Measurements from ENCODE around the gene RASA4. TPM values are rescaled to one million over a fixed set of nuclear protein-coding genes. Genes with fewer than 3 reads are reported as not detected.
"Not testable (repeated sequence)": the region's sequence is repeated elsewhere in the genome, so short reads cannot be mapped to it uniquely, and the experiment has no call there.

RASA4 gene
- total and polyA plus RNA-seq, 2 donors (not counting 1 experiment from before 2014, with no cell fraction given): 32.0 to 49.3 TPM

GRCh38 chr7:102578486-102578885, 38.1 kb downstream of the RASA4 start:
- H3K4me3 Mint-ChIP-seq; ATAC-seq (ENCODE audit: low read depth); H3K27me3 Mint-ChIP-seq; POLR2A ChIA-PET; H3K9ac ChIP-seq (ENCODE audit: low read length); intact Hi-C loops (cut with micrococcal nuclease); H3K27me3 ChIP-seq (replicated peaks in 1 of 4; ENCODE audit: control extremely low read depth in 1 of 4, control insufficient read depth in 3 of 4, insufficient read depth in 4 of 4, low read length in 3 of 4); H3K9me3 ChIP-seq (ENCODE audit: control extremely low read depth in 1 of 3, control insufficient read depth in 2 of 3, insufficient read depth in 1 of 3, low read length in 2 of 3); H3K4me1 ChIP-seq (ENCODE audit: control insufficient read depth in 2 of 2, insufficient read depth in 2 of 2, low read length in 2 of 2); H3K4me2 ChIP-seq (replicated peaks; ENCODE audit: low read depth, low read length, poor library complexity, severe bottlenecking); H3K27ac Mint-ChIP-seq; CTCF ChIA-PET; H3K9me3 Mint-ChIP-seq (ENCODE audit: insufficient read depth); H3K4me3 ChIP-seq (ENCODE audit: control extremely low read depth in 1 of 5, extremely low read depth in 1 of 5, insufficient read depth in 1 of 5, low read depth in 2 of 5, low read length in 4 of 5); H3K36me3 ChIP-seq (replicated peaks in 1 of 2; ENCODE audit: control extremely low read depth in 1 of 2, control insufficient read depth in 1 of 2, extremely low read depth in 1 of 2, insufficient read depth in 2 of 2, low read length in 1 of 2); H2AFZ ChIP-seq (ENCODE audit: insufficient read depth, low read depth, low read length, poor library complexity, severe bottlenecking); H3K79me2 ChIP-seq (ENCODE audit: control insufficient read depth, insufficient read depth, low read length); H3K4me1 Mint-ChIP-seq; H4K20me1 ChIP-seq (ENCODE audit: control insufficient read depth, insufficient read depth, low read length, poor library complexity, severe bottlenecking); DNase-seq; H3K27ac ChIP-seq (ENCODE audit: low read length in 2 of 2): not testable (repeated sequence)
- WGBS (ENCODE audit: insufficient coverage): no CpG with 5 or more reads among the region's 5 CpGs

GRCh38 chr7:102577315-102578240, 39.0 kb downstream of the RASA4 start:
- CTCF ChIA-PET; H4K20me1 ChIP-seq (ENCODE audit: control insufficient read depth, insufficient read depth, low read length, poor library complexity, severe bottlenecking); intact Hi-C loops (cut with micrococcal nuclease); H3K9me3 ChIP-seq (ENCODE audit: control extremely low read depth in 1 of 3, control insufficient read depth in 2 of 3, insufficient read depth in 1 of 3, low read length in 2 of 3); H3K4me3 Mint-ChIP-seq; H3K27me3 ChIP-seq (replicated peaks in 1 of 4; ENCODE audit: control extremely low read depth in 1 of 4, control insufficient read depth in 3 of 4, insufficient read depth in 4 of 4, low read length in 3 of 4); H3K9ac ChIP-seq (ENCODE audit: low read length); H3K4me1 ChIP-seq (ENCODE audit: control insufficient read depth in 2 of 2, insufficient read depth in 2 of 2, low read length in 2 of 2); H3K9me3 Mint-ChIP-seq (ENCODE audit: insufficient read depth); H3K27me3 Mint-ChIP-seq; H3K27ac Mint-ChIP-seq; H3K4me2 ChIP-seq (replicated peaks; ENCODE audit: low read depth, low read length, poor library complexity, severe bottlenecking); H2AFZ ChIP-seq (ENCODE audit: insufficient read depth, low read depth, low read length, poor library complexity, severe bottlenecking); H3K27ac ChIP-seq (ENCODE audit: low read length in 2 of 2); H3K79me2 ChIP-seq (ENCODE audit: control insufficient read depth, insufficient read depth, low read length); ATAC-seq (ENCODE audit: low read depth); H3K36me3 ChIP-seq (replicated peaks in 1 of 2; ENCODE audit: control extremely low read depth in 1 of 2, control insufficient read depth in 1 of 2, extremely low read depth in 1 of 2, insufficient read depth in 2 of 2, low read length in 1 of 2); H3K4me1 Mint-ChIP-seq; H3K4me3 ChIP-seq (ENCODE audit: control extremely low read depth in 1 of 5, extremely low read depth in 1 of 5, insufficient read depth in 1 of 5, low read depth in 2 of 5, low read length in 4 of 5): not testable (repeated sequence)
- POLR2A ChIA-PET: interaction anchor here (0.6 kb wide), 1 partner anchor 472 kb away, joined by 3 read pairs; no protein-coding TSS in a partner anchor
- DNase-seq: peak; percentile 0
- 100% methylated on average over 2 of the region's 7 CpGs for WGBS (ENCODE audit: insufficient coverage)

- ATAC-seq (ENCODE audit: low read depth); H2AFZ ChIP-seq (ENCODE audit: insufficient read depth, low read depth, low read length, poor library complexity, severe bottlenecking); POLR2A ChIA-PET; CTCF ChIA-PET; H3K27ac Mint-ChIP-seq; H3K9me3 Mint-ChIP-seq (ENCODE audit: insufficient read depth); H3K4me1 ChIP-seq (ENCODE audit: control insufficient read depth in 2 of 2, insufficient read depth in 2 of 2, low read length in 2 of 2); H3K9ac ChIP-seq (ENCODE audit: low read length); H3K27me3 Mint-ChIP-seq; H3K27me3 ChIP-seq (replicated peaks in 1 of 4; ENCODE audit: control extremely low read depth in 1 of 4, control insufficient read depth in 3 of 4, insufficient read depth in 4 of 4, low read length in 3 of 4); H3K79me2 ChIP-seq (ENCODE audit: control insufficient read depth, insufficient read depth, low read length); H3K9me3 ChIP-seq (ENCODE audit: control extremely low read depth in 1 of 3, control insufficient read depth in 2 of 3, insufficient read depth in 1 of 3, low read length in 2 of 3); DNase-seq; H3K4me3 Mint-ChIP-seq; H3K4me3 ChIP-seq (ENCODE audit: control extremely low read depth in 1 of 5, extremely low read depth in 1 of 5, insufficient read depth in 1 of 5, low read depth in 2 of 5, low read length in 4 of 5); H3K27ac ChIP-seq (ENCODE audit: low read length in 2 of 2); intact Hi-C loops (cut with micrococcal nuclease); H3K4me1 Mint-ChIP-seq; H3K4me2 ChIP-seq (replicated peaks; ENCODE audit: low read depth, low read length, poor library complexity, severe bottlenecking); H4K20me1 ChIP-seq (ENCODE audit: control insufficient read depth, insufficient read depth, low read length, poor library complexity, severe bottlenecking); H3K36me3 ChIP-seq (replicated peaks in 1 of 2; ENCODE audit: control extremely low read depth in 1 of 2, control insufficient read depth in 1 of 2, extremely low read depth in 1 of 2, insufficient read depth in 2 of 2, low read length in 1 of 2): not testable (repeated sequence)
- WGBS (ENCODE audit: insufficient coverage): no CpG with 5 or more reads among the region's 3 CpGs
Observed at GRCh38 chr7:102576363-102576762, 40.2 kb downstream of the RASA4 start.

- H3K4me1 ChIP-seq (ENCODE audit: control insufficient read depth in 2 of 2, insufficient read depth in 2 of 2, low read length in 2 of 2); H3K27ac Mint-ChIP-seq; H3K27ac ChIP-seq (ENCODE audit: low read length in 2 of 2); ATAC-seq (ENCODE audit: low read depth); DNase-seq; intact Hi-C loops (cut with micrococcal nuclease); H4K20me1 ChIP-seq (ENCODE audit: control insufficient read depth, insufficient read depth, low read length, poor library complexity, severe bottlenecking); H3K36me3 ChIP-seq (replicated peaks in 1 of 2; ENCODE audit: control extremely low read depth in 1 of 2, control insufficient read depth in 1 of 2, extremely low read depth in 1 of 2, insufficient read depth in 2 of 2, low read length in 1 of 2); H3K4me3 ChIP-seq (ENCODE audit: control extremely low read depth in 1 of 5, extremely low read depth in 1 of 5, insufficient read depth in 1 of 5, low read depth in 2 of 5, low read length in 4 of 5); H3K4me1 Mint-ChIP-seq; H3K9ac ChIP-seq (ENCODE audit: low read length); H2AFZ ChIP-seq (ENCODE audit: insufficient read depth, low read depth, low read length, poor library complexity, severe bottlenecking); H3K27me3 ChIP-seq (replicated peaks in 1 of 4; ENCODE audit: control extremely low read depth in 1 of 4, control insufficient read depth in 3 of 4, insufficient read depth in 4 of 4, low read length in 3 of 4); H3K9me3 Mint-ChIP-seq (ENCODE audit: insufficient read depth); H3K9me3 ChIP-seq (ENCODE audit: control extremely low read depth in 1 of 3, control insufficient read depth in 2 of 3, insufficient read depth in 1 of 3, low read length in 2 of 3); CTCF ChIA-PET; H3K4me3 Mint-ChIP-seq; H3K27me3 Mint-ChIP-seq; H3K79me2 ChIP-seq (ENCODE audit: control insufficient read depth, insufficient read depth, low read length); POLR2A ChIA-PET; H3K4me2 ChIP-seq (replicated peaks; ENCODE audit: low read depth, low read length, poor library complexity, severe bottlenecking): not testable (repeated sequence)
- WGBS (ENCODE audit: insufficient coverage): no CpG with 5 or more reads among the region's 6 CpGs
Observed at GRCh38 chr7:102574607-102575006, 41.9 kb downstream of the RASA4 start.

All from B cell (primary cell).